Mucosa of rectum (tissue), 2 donors: ENCODE data around the gene AMIGO1.
"Not testable (repeated sequence)": the region's sequence is repeated elsewhere in the genome, so short reads cannot be mapped to it uniquely, and the experiment has no call there.

ENCODE experiments used
- H3K27ac ChIP-seq, 2 donors: one replicate each; pipeline ENCODE4 v1.7.0; 2013; ENCODE audit warnings: inconsistent platforms in 2 of 2, low read depth in 2 of 2, low read length in 2 of 2
- H3K27me3 ChIP-seq, 2 donors: one replicate each; pipeline ENCODE4 v1.7.0; 2013; ENCODE audit warnings: low read length in 2 of 2; ENCODE audit not compliant: control insufficient read depth in 2 of 2, insufficient read depth in 2 of 2
- H3K36me3 ChIP-seq, 2 donors: one replicate each; pipeline ENCODE4 v1.7.0; 2013; ENCODE audit warnings: low read length in 2 of 2; ENCODE audit not compliant: control insufficient read depth in 2 of 2, insufficient read depth in 2 of 2
- H3K4me1 ChIP-seq, 2 donors: one replicate each; pipeline ENCODE4 v1.7.0; 2013; ENCODE audit warnings: low read length in 2 of 2, mild to moderate bottlenecking in 1 of 2; ENCODE audit not compliant: control insufficient read depth in 2 of 2, insufficient read depth in 2 of 2
- H3K4me3 ChIP-seq, 2 donors: one replicate each; pipeline ENCODE4 v1.7.0; 2013; ENCODE audit warnings: low read length in 2 of 2
- H3K9ac ChIP-seq, 2 donors: one replicate each; pipeline ENCODE4 v1.7.0; 2013; ENCODE audit warnings: low read length in 2 of 2, low read depth in 1 of 2, mild to moderate bottlenecking in 1 of 2
- H3K9me3 ChIP-seq, 2 donors: one replicate each; pipeline ENCODE4 v1.7.0; 2013; ENCODE audit warnings: low read length in 2 of 2; ENCODE audit not compliant: control insufficient read depth in 2 of 2
- donor health status: healthy.
- donor health status: Normal muscosa, but diverticular disease.

Gene AMIGO1

GRCh38 chr1:109476825-109477224 is 32.7 kb downstream of the AMIGO1 start:
- H3K4me3 ChIP-seq = no peak overlapping the region
- no peaks in the 10 kb centered on the region for H3K36me3 ChIP-seq
- no peaks in the 10 kb centered on the region for H3K4me1 ChIP-seq
- no peak overlapping the region for H3K27ac ChIP-seq
- no peak overlapping the region for H3K9ac ChIP-seq
- peaks cover 0 to 6% of the 10 kb centered on the region in 2 donors for H3K27me3 ChIP-seq
- H3K9me3 ChIP-seq = no peaks in the 10 kb centered on the region

- no peaks in the 10 kb centered on the region for H3K36me3 ChIP-seq
- H3K27ac ChIP-seq = no peak overlapping the region
- no peak overlapping the region for H3K4me3 ChIP-seq
- no peaks in the 10 kb centered on the region for H3K4me1 ChIP-seq
- no peak overlapping the region for H3K9ac ChIP-seq
- H3K27me3 ChIP-seq = peaks cover 7% of the 10 kb centered on the region in 2 donors
- no peaks in the 10 kb centered on the region for H3K9me3 ChIP-seq
Observed at GRCh38 chr1:109475261-109475660, 34.3 kb downstream of the AMIGO1 start.

- peaks cover 12% of the 10 kb centered on the region in 2 donors for H3K27me3 ChIP-seq
- H3K9ac ChIP-seq = no peak overlapping the region
- H3K9me3 ChIP-seq = no peaks in the 10 kb centered on the region
- H3K4me1 ChIP-seq = no peaks in the 10 kb centered on the region
- no peak overlapping the region for H3K4me3 ChIP-seq
- no peak overlapping the region for H3K27ac ChIP-seq
- no peaks in the 10 kb centered on the region for H3K36me3 ChIP-seq
Observed at GRCh38 chr1:109474697-109475096, 34.8 kb downstream of the AMIGO1 start.

GRCh38 chr1:109473284-109474057 is 36.1 kb downstream of the AMIGO1 start:
- H3K9ac ChIP-seq, H3K4me3 ChIP-seq, H3K9me3 ChIP-seq, H3K36me3 ChIP-seq, H3K4me1 ChIP-seq, H3K27ac ChIP-seq: not testable (repeated sequence)
- H3K27me3 ChIP-seq = peaks cover 16 to 19% of the 10 kb centered on the region in 2 donors

GRCh38 chr1:109472779-109473178 is 36.7 kb downstream of the AMIGO1 start:
- Histone ChIP-seq H3K27me3 (peaks cover 23 to 24% of the 10 kb centered on the region in 2 donors), H3K36me3 (no peaks in the 10 kb centered on the region), H3K4me3 (no peak overlapping the region), H3K4me1 (no peaks in the 10 kb centered on the region), H3K9ac (no peak overlapping the region), H3K27ac (no peak overlapping the region), H3K9me3 (no peaks in the 10 kb centered on the region)

GRCh38 chr1:109470245-109470644 is 39.3 kb downstream of the AMIGO1 start:
- Histone ChIP-seq H3K9me3 (no peaks in the 10 kb centered on the region), H3K36me3 (no peaks in the 10 kb centered on the region), H3K4me1 (peaks cover 2 to 5% of the 10 kb centered on the region in 2 donors), H3K27ac (no peak overlapping the region), H3K27me3 (peaks cover 30 to 39% of the 10 kb centered on the region in 2 donors), H3K9ac (no peak overlapping the region), H3K4me3 (no peak overlapping the region)

- Histone ChIP-seq H3K9me3 (no peaks in the 10 kb centered on the region), H3K9ac (no peak overlapping the region), H3K36me3 (no peaks in the 10 kb centered on the region), H3K4me3 (no peak overlapping the region), H3K4me1 (peaks cover 2 to 5% of the 10 kb centered on the region in 2 donors), H3K27ac (no peak overlapping the region), H3K27me3 (peaks cover 38 to 49% of the 10 kb centered on the region in 2 donors)
Observed at GRCh38 chr1:109468903-109469302, 40.6 kb downstream of the AMIGO1 start.

GRCh38 chr1:109468061-109468460 is 41.5 kb downstream of the AMIGO1 start:
- H3K4me3 ChIP-seq = no peak overlapping the region
- no peaks in the 10 kb centered on the region for H3K9me3 ChIP-seq
- peaks cover 35 to 50% of the 10 kb centered on the region in 2 donors for H3K27me3 ChIP-seq
- H3K9ac ChIP-seq = no peak overlapping the region
- no peaks in the 10 kb centered on the region for H3K36me3 ChIP-seq
- H3K27ac ChIP-seq = no peak overlapping the region
- H3K4me1 ChIP-seq = peaks cover 2 to 5% of the 10 kb centered on the region in 2 donors

GRCh38 chr1:109467301-109467777 is 42.2 kb downstream of the AMIGO1 start:
- peaks cover 37 to 50% of the 10 kb centered on the region in 2 donors for H3K27me3 ChIP-seq
- no peaks in the 10 kb centered on the region for H3K36me3 ChIP-seq
- peaks cover 2 to 5% of the 10 kb centered on the region in 2 donors for H3K4me1 ChIP-seq
- no peak overlapping the region for H3K4me3 ChIP-seq
- no peaks in the 10 kb centered on the region for H3K9me3 ChIP-seq
- no peak overlapping the region for H3K27ac ChIP-seq
- no peak overlapping the region for H3K9ac ChIP-seq

- Histone ChIP-seq H3K4me3 (peak within 1 kb of the TSS; percentile 49 to 57), H3K36me3 (no peaks in the 10 kb centered on the region), H3K9ac (peak within 1 kb of the TSS in 1 of 2 donors; percentile 20), H3K9me3 (no peaks in the 10 kb centered on the region), H3K4me1 (peaks cover 2 to 5% of the 10 kb centered on the region in 2 donors), H3K27me3 (peaks cover 37 to 50% of the 10 kb centered on the region in 2 donors), H3K27ac (no peak within 1 kb of the TSS)
Observed at GRCh38 chr1:109466452-109467300, 42.9 kb downstream of the AMIGO1 start, which contains the start of gene SYPL2. Gene SYPL2, plus strand, starts transcription at chr1:109466546. Its CDS starts 298 bp downstream, at chr1:109466844.
